Peyer's patch (tissue), 4 donors: ENCODE data around the gene SYNE1. TPM values are rescaled to one million over a fixed set of nuclear protein-coding genes. Genes with fewer than 3 reads are reported as not detected.

Experiments
- DNase-seq, 3 donors: peaks; one replicate each; pipeline ENCODE4 v3.0.0-alpha.2; 2017 to 2019
- H3K27ac ChIP-seq, 4 donors: fragments of 200-600 bp; sonication (generic); one replicate each; pipeline ENCODE4 v1.5.1; 2016 to 2019
- H3K27me3 ChIP-seq, 2 donors: fragments of 200-600 bp; sonication (generic); one replicate each; pipeline ENCODE4 v1.5.1; 2019
- H3K36me3 ChIP-seq, 3 donors: fragments of 200-600 bp; sonication (generic); one replicate each; pipeline ENCODE4 v1.5.1; 2016 to 2019
- H3K4me1 ChIP-seq, 4 donors: fragments of 200-600 bp; sonication (generic); one replicate each; pipeline ENCODE4 v1.5.1; 2016 to 2019
- H3K4me3 ChIP-seq, 4 donors: fragments of 200-600 bp; sonication (generic); 1 replicate in 3 of 4; 2 replicates in 1 of 4; pipeline ENCODE4 v1.5.1; 2016 to 2019; ENCODE audit warnings: mild to moderate bottlenecking in 1 of 4
- H3K9me3 ChIP-seq, 4 donors: fragments of 200-600 bp; sonication (generic); one replicate each; pipeline ENCODE4 v1.5.1; 2016 to 2019; ENCODE audit warnings: mild to moderate bottlenecking in 1 of 4
- CTCF ChIP-seq, 6 experiments: fragments of 450-650 bp in 4 of 6; fragments of 200-600 bp in 2 of 6; sonication (generic) in 1 of 6; IDR thresholded peaks; one replicate each; pipeline ENCODE4 v1.5.1; 2017 to 2019; ENCODE audit warnings: antibody characterized with exemption in 6 of 6, mild to moderate bottlenecking in 3 of 6, moderate library complexity in 1 of 6
- POLR2A ChIP-seq, 2 donors: fragments of 450-650 bp; IDR thresholded peaks; one replicate each; pipeline ENCODE4 v1.5.1; 2017; ENCODE audit warnings: antibody characterized with exemption in 2 of 2, mild to moderate bottlenecking in 2 of 2, moderate library complexity in 2 of 2
- total RNA-seq, 4 donors: library from RNA; depleted of rRNA; stranded (reverse); fragments of >200 nt; gene quantifications; one replicate each; pipeline ENCODE4 v1.1.0, GENCODE V29; 2016

SYNE1 gene
- total RNA-seq, 4 donors from 2014 or later, result 23.1 to 245 (median 34.8) TPM

- TF ChIP-seq CTCF (IDR thresholded peaks at IDR 0.05), result peak in 5 of 6 experiments; percentile 46 to 64 (median 58)
- TF ChIP-seq POLR2A (IDR thresholded peaks at IDR 0.05), result no peak
- Histone ChIP-seq H3K36me3 (peaks cover 0 to 35% (median 0%) of the 10 kb centered on the region in 3 donors), H3K4me1 (no peaks in the 10 kb centered on the region), H3K27me3 (no peaks in the 10 kb centered on the region), H3K4me3 (no peak overlapping the region), H3K9me3 (no peaks in the 10 kb centered on the region), H3K27ac (no peak overlapping the region)
- DNase-seq, result no peak
These were observed 512.6 kb downstream of the SYNE1 start for GRCh38 chr6:152124429-152125074.

- Histone ChIP-seq H3K36me3 (peaks cover 0 to 31% (median 0%) of the 10 kb centered on the region in 3 donors), H3K27ac (no peak overlapping the region), H3K9me3 (no peaks in the 10 kb centered on the region), H3K4me1 (no peaks in the 10 kb centered on the region), H3K27me3 (no peaks in the 10 kb centered on the region), H3K4me3 (no peak overlapping the region)
- TF ChIP-seq CTCF (IDR thresholded peaks at IDR 0.05) (no peak), POLR2A (IDR thresholded peaks at IDR 0.05) (no peak)
- DNase-seq, result no peak
These were observed 514.1 kb downstream of the SYNE1 start for GRCh38 chr6:152123076-152123475.

GRCh38 chr6:152122434-152122833 is 514.7 kb downstream of the SYNE1 start:
- Histone ChIP-seq H3K4me3 (no peak overlapping the region), H3K36me3 (peaks cover 0 to 31% (median 0%) of the 10 kb centered on the region in 3 donors), H3K9me3 (no peaks in the 10 kb centered on the region), H3K27me3 (no peaks in the 10 kb centered on the region), H3K27ac (no peak overlapping the region), H3K4me1 (no peaks in the 10 kb centered on the region)
- no peak for DNase-seq
- no peak for TF ChIP-seq POLR2A (IDR thresholded peaks at IDR 0.05)
- TF ChIP-seq CTCF (IDR thresholded peaks at IDR 0.05), result no peak

GRCh38 chr6:152121910-152122309 is 515.3 kb downstream of the SYNE1 start:
- Histone ChIP-seq H3K27me3 (no peaks in the 10 kb centered on the region), H3K4me1 (no peaks in the 10 kb centered on the region), H3K9me3 (no peaks in the 10 kb centered on the region), H3K27ac (no peak overlapping the region), H3K36me3 (peaks cover 0 to 31% (median 0%) of the 10 kb centered on the region in 3 donors), H3K4me3 (no peak overlapping the region)
- no peak for DNase-seq
- no peak for TF ChIP-seq POLR2A (IDR thresholded peaks at IDR 0.05)

- Histone ChIP-seq H3K4me1 (no peaks in the 10 kb centered on the region), H3K27ac (no peak overlapping the region), H3K27me3 (no peaks in the 10 kb centered on the region), H3K4me3 (no peak overlapping the region), H3K9me3 (no peaks in the 10 kb centered on the region), H3K36me3 (peaks cover 0 to 31% (median 0%) of the 10 kb centered on the region in 3 donors)
- DNase-seq, result no peak
- TF ChIP-seq POLR2A (IDR thresholded peaks at IDR 0.05) (no peak), CTCF (IDR thresholded peaks at IDR 0.05) (no peak)
These were observed 517.3 kb downstream of the SYNE1 start for GRCh38 chr6:152119831-152120230.

GRCh38 chr6:152118678-152119077 is 518.5 kb downstream of the SYNE1 start:
- no peaks in the 10 kb centered on the region for H3K9me3 ChIP-seq
- H3K4me1 ChIP-seq, result no peaks in the 10 kb centered on the region
- no peaks in the 10 kb centered on the region for H3K27me3 ChIP-seq
- TF ChIP-seq POLR2A (IDR thresholded peaks at IDR 0.05) (no peak), CTCF (IDR thresholded peaks at IDR 0.05) (no peak)
- H3K4me3 ChIP-seq, result no peak overlapping the region
- DNase-seq, result no peak
- peaks cover 0 to 31% (median 0%) of the 10 kb centered on the region in 3 donors for H3K36me3 ChIP-seq
- no peak overlapping the region for H3K27ac ChIP-seq
